Neural cell (in vitro differentiated cells): Measurements from ENCODE around the gene OARD1. TPM values are rescaled to one million over a fixed set of nuclear protein-coding genes. Genes with fewer than 3 reads are reported as not detected.

Experiments used
- H2AFZ ChIP-seq: fragments of 200-600, 300-800 bp; sonication (generic), shearing (Covaris generic); 2 replicates; pipeline ENCODE4 v1.6.0; 2014; ENCODE audit warnings: low read depth, mild to moderate bottlenecking, antibody characterized with exemption, low read length, moderate library complexity
- H3F3A ChIP-seq: fragments of 200-600 bp; shearing (Covaris generic); 2 replicates; pipeline ENCODE4 v1.6.1; 2016; ENCODE audit warnings: mild to moderate bottlenecking, moderate library complexity, mixed read lengths, antibody characterized with exemption, low read length; ENCODE audit not compliant: insufficient read depth, poor library complexity, severe bottlenecking
- H3K27ac ChIP-seq: fragments of 200-600, 300-800 bp; sonication (generic), shearing (Covaris generic); 2 replicates; pipeline ENCODE4 v1.5.1; 2014; ENCODE audit warnings: mild to moderate bottlenecking, low read length, moderate library complexity
- H3K27me3 ChIP-seq: fragments of 300-800, 200-600 bp; sonication (generic), shearing (Covaris generic); 2 replicates; pipeline ENCODE4 v1.6.0; 2014; ENCODE audit warnings: mild to moderate bottlenecking, low read depth, low read length, moderate library complexity; ENCODE audit not compliant: insufficient read depth
- H3K36me3 ChIP-seq: fragments of 300-800, 200-600 bp; sonication (generic), shearing (Covaris generic); 2 replicates; pipeline ENCODE4 v1.5.1; 2014; ENCODE audit warnings: mild to moderate bottlenecking, antibody characterized with exemption, low read length, moderate library complexity; ENCODE audit not compliant: insufficient read depth
- H3K4me2 ChIP-seq: fragments of 300-800, 200-600 bp; sonication (generic), shearing (Covaris generic); 2 replicates; pipeline ENCODE4 v1.6.0; 2014; ENCODE audit warnings: mild to moderate bottlenecking, low read length
- H3K4me3 ChIP-seq: fragments of 300-800, 200-600 bp; sonication (generic), shearing (Covaris generic); 2 replicates; pipeline ENCODE4 v1.5.1; 2014; ENCODE audit warnings: mild to moderate bottlenecking, low read length, moderate library complexity
- H3K79me2 ChIP-seq: fragments of 200-600 bp; shearing (Covaris generic); replicated peaks from 2 replicates; pipeline ENCODE4 v1.6.0; 2014; ENCODE audit warnings: mild to moderate bottlenecking, low read length, moderate library complexity; ENCODE audit not compliant: insufficient read depth
- H3K9ac ChIP-seq: fragments of 300-800, 200-600 bp; sonication (generic), shearing (Covaris generic); 2 replicates; pipeline ENCODE4 v1.6.1; 2016; ENCODE audit warnings: mild to moderate bottlenecking, low read length, mixed read lengths
- H3K9me2 ChIP-seq: fragments of 200-600 bp; shearing (Covaris generic); 2 replicates; pipeline ENCODE4 v1.6.1; 2016; ENCODE audit warnings: mild to moderate bottlenecking, low read length, mixed read lengths; ENCODE audit not compliant: insufficient read depth
- H3K9me3 ChIP-seq: fragments of 200-600, 300-800 bp; sonication (generic), shearing (Covaris generic); 2 replicates; pipeline ENCODE4 v1.6.1; 2016; ENCODE audit warnings: mild to moderate bottlenecking, mixed run types, low read length, moderate library complexity, mixed read lengths
- H4K20me1 ChIP-seq: fragments of 200-600 bp; shearing (Covaris generic); 2 replicates; pipeline ENCODE4 v1.6.1; 2016; ENCODE audit warnings: mild to moderate bottlenecking, mixed run types; ENCODE audit not compliant: insufficient read depth
- EP300 ChIP-seq: fragments of 450-650 bp; conservative IDR thresholded peaks from 2 replicates; pipeline ENCODE4 v1.6.1; 2014; ENCODE audit warnings: antibody characterized with exemption, mild to moderate bottlenecking, moderate library complexity; ENCODE audit not compliant: poor library complexity, severe bottlenecking
- EZH2 ChIP-seq: fragments of 200-600, 300-800 bp; shearing (Covaris generic), sonication (generic); IDR thresholded peaks from 2 replicates; pipeline ENCODE4 v1.6.1; 2014; ENCODE audit warnings: antibody characterized with exemption, low read length, borderline replicate concordance, mild to moderate bottlenecking; ENCODE audit not compliant: insufficient read depth, poor library complexity, severe bottlenecking
- MXI1 ChIP-seq: fragments of 450-650 bp; conservative IDR thresholded peaks from 2 replicates; pipeline ENCODE4 v1.6.1; 2014; ENCODE audit warnings: antibody characterized with exemption, mild to moderate bottlenecking; ENCODE audit not compliant: poor library complexity, severe bottlenecking
- POLR2AphosphoS5 ChIP-seq: IDR thresholded peaks from 2 replicates; pipeline ENCODE4 v1.6.1; 2012
- RAD21 ChIP-seq: fragments of 450-650 bp; conservative IDR thresholded peaks from 2 replicates; pipeline ENCODE4 v1.6.1; 2014; ENCODE audit warnings: antibody characterized with exemption, mild to moderate bottlenecking, moderate library complexity
- SMC3 ChIP-seq: fragments of 450-650 bp; conservative IDR thresholded peaks from 2 replicates; pipeline ENCODE4 v1.6.1; 2014; ENCODE audit warnings: antibody characterized with exemption, mild to moderate bottlenecking, moderate library complexity; ENCODE audit not compliant: poor library complexity
- TAF1 ChIP-seq: IDR thresholded peaks from 2 replicates; pipeline ENCODE4 v1.6.1; 2012; ENCODE audit warnings: low read depth
- polyA plus RNA-seq: library from polyadenylated mRNA; depleted of rRNA; stranded (reverse); fragments of >200 nt; gene quantifications from 2 replicates; pipeline ENCODE4 v1.2.3, GENCODE V29; 2014
- TF ChIP-seq, protein P1 (sequence below): IDR thresholded peaks from 2 replicates; pipeline ENCODE4 v1.6.1; 2012; ENCODE audit warnings: borderline replicate concordance
- TF ChIP-seq, protein P2 (sequence below): fragments of 450-650 bp; IDR thresholded peaks from 2 replicates; pipeline ENCODE4 v1.5.1; 2014; ENCODE audit warnings: antibody characterized with exemption, mild to moderate bottlenecking, moderate library complexity; ENCODE audit not compliant: poor library complexity, severe bottlenecking

Gene OARD1
- polyA plus RNA-seq, 1 donor from 2014 or later, result 38.7 TPM

- H3K79me2 ChIP-seq, result no peaks in the 10 kb centered on the region
- H3K27me3 ChIP-seq, result no peaks in the 10 kb centered on the region
- H3K9ac ChIP-seq, result no peak within 1 kb of the TSS
- H3K9me3 ChIP-seq, result no peaks in the 10 kb centered on the region
- H2AFZ ChIP-seq, result no peak within 1 kb of the TSS
- H4K20me1 ChIP-seq, result no peaks in the 10 kb centered on the region
- no peaks in the 10 kb centered on the region for H3K36me3 ChIP-seq
- H3K9me2 ChIP-seq, result no peaks in the 10 kb centered on the region
- no peaks in the 10 kb centered on the region for H3F3A ChIP-seq
- TF ChIP-seq EZH2 (no peak), POLR2AphosphoS5 (no peak), SMC3 (no peak)
- no peak within 1 kb of the TSS for H3K4me2 ChIP-seq
- no peak within 1 kb of the TSS for H3K27ac ChIP-seq
- no peak within 1 kb of the TSS for H3K4me3 ChIP-seq
These were observed 19.1 kb downstream of the OARD1 start, which contains the start of gene APOBEC2 for GRCh38 chr6:41053041-41053440. Gene APOBEC2, plus strand, starts transcription at chr6:41053202. Its CDS starts 146 bp downstream, at chr6:41053348.

DNA sequence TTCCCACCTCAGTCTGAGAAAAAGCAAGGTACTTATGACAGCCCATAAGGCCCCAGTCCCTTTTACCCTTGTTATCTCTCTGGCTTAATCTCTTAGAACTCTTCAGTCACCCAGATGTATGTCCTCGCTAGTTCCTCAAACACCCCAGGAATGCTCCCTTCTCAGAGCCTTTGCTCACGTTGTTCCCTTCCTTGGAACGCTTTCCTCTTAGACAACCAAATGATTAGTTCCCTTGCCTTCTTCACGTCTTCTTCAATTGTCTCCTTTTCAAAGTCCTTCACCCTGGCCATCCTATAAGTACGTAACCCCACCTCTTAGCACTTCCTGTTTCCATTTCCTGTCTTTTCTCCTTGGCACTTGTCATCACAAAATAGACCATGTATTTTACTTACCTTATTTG lies 20.3 kb downstream of the OARD1 start:
- Histone ChIP-seq H3K9ac (no peak overlapping the region), H3K4me2 (no peak overlapping the region), H3F3A (no peaks in the 10 kb centered on the region), H3K36me3 (no peaks in the 10 kb centered on the region), H3K4me3 (no peak overlapping the region), H3K9me3 (no peaks in the 10 kb centered on the region), H2AFZ (no peak overlapping the region), H3K9me2 (no peaks in the 10 kb centered on the region), H4K20me1 (no peaks in the 10 kb centered on the region), H3K27ac (no peak overlapping the region), H3K79me2 (no peaks in the 10 kb centered on the region), H3K27me3 (no peaks in the 10 kb centered on the region)
- no peak for TF ChIP-seq MXI1
- TF ChIP-seq POLR2AphosphoS5, result no peak
- TF ChIP-seq, protein P1, sequence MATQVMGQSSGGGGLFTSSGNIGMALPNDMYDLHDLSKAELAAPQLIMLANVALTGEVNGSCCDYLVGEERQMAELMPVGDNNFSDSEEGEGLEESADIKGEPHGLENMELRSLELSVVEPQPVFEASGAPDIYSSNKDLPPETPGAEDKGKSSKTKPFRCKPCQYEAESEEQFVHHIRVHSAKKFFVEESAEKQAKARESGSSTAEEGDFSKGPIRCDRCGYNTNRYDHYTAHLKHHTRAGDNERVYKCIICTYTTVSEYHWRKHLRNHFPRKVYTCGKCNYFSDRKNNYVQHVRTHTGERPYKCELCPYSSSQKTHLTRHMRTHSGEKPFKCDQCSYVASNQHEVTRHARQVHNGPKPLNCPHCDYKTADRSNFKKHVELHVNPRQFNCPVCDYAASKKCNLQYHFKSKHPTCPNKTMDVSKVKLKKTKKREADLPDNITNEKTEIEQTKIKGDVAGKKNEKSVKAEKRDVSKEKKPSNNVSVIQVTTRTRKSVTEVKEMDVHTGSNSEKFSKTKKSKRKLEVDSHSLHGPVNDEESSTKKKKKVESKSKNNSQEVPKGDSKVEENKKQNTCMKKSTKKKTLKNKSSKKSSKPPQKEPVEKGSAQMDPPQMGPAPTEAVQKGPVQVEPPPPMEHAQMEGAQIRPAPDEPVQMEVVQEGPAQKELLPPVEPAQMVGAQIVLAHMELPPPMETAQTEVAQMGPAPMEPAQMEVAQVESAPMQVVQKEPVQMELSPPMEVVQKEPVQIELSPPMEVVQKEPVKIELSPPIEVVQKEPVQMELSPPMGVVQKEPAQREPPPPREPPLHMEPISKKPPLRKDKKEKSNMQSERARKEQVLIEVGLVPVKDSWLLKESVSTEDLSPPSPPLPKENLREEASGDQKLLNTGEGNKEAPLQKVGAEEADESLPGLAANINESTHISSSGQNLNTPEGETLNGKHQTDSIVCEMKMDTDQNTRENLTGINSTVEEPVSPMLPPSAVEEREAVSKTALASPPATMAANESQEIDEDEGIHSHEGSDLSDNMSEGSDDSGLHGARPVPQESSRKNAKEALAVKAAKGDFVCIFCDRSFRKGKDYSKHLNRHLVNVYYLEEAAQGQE, result no peak
- TF ChIP-seq, protein P2, sequence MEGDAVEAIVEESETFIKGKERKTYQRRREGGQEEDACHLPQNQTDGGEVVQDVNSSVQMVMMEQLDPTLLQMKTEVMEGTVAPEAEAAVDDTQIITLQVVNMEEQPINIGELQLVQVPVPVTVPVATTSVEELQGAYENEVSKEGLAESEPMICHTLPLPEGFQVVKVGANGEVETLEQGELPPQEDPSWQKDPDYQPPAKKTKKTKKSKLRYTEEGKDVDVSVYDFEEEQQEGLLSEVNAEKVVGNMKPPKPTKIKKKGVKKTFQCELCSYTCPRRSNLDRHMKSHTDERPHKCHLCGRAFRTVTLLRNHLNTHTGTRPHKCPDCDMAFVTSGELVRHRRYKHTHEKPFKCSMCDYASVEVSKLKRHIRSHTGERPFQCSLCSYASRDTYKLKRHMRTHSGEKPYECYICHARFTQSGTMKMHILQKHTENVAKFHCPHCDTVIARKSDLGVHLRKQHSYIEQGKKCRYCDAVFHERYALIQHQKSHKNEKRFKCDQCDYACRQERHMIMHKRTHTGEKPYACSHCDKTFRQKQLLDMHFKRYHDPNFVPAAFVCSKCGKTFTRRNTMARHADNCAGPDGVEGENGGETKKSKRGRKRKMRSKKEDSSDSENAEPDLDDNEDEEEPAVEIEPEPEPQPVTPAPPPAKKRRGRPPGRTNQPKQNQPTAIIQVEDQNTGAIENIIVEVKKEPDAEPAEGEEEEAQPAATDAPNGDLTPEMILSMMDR, result no peak
- TF ChIP-seq RAD21, result no peak
- no peak for TF ChIP-seq SMC3
- no peak for TF ChIP-seq TAF1
- TF ChIP-seq EP300, result no peak
- TF ChIP-seq EZH2, result no peak
